GM18909 (cell line): ENCODE data around the gene DRC1.
"Not testable (repeated sequence)": the region's sequence is repeated elsewhere in the genome, so short reads cannot be mapped to it uniquely, and the experiment has no call there.

Experiments used
- ATAC-seq: cut with Tn5 transposase; IDR thresholded peaks from one replicate; pipeline ENCODE4 v1.9.1; 2021; ENCODE audit warnings: mild to moderate bottlenecking; ENCODE audit not compliant: unreplicated experiment, poor library complexity

The DRC1 gene

DNA sequence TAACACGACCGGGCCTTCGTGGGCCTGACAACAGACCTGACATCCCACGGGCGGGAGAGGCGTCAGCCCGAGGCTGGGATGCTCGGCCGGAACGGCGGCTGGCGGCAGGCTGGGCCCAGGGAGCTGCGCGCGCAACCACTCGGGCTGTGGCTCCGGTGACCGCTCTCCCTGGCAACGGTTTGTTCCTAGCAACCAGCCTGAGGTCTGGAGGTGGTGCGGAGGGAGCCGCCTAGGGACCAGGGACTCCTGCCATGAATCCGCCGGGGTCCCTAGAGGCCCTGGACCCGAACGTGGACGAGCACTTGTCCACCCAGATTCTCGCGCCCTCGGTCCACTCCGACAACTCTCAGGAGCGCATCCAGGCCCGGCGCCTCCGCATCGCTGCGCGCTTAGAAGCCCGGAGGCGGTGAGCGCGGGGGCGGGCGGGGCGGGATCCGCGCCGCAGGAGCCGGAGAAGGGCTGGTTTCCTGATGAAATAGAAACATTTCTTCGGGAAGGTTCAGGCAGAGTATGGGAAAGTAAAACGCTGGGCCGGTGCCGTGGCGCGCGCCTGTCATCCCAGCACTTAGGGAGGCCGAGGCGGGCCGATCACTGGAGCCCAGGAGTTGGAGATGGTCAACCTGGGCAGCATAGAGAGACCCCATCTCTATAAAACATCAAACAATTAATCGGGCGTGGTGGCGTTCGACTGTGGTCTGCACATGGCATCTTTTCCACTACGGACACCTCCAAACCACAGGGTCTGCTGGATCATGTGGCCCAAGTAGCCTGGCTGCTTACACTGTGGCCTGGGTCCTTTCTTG is at the start of gene DRC1:
Gene DRC1 (plus strand): TSS at position 182 of the 803 bp plus-strand sequence. CDS start 70 bp downstream, at position 252.
- ATAC-seq = no peak

DNA sequence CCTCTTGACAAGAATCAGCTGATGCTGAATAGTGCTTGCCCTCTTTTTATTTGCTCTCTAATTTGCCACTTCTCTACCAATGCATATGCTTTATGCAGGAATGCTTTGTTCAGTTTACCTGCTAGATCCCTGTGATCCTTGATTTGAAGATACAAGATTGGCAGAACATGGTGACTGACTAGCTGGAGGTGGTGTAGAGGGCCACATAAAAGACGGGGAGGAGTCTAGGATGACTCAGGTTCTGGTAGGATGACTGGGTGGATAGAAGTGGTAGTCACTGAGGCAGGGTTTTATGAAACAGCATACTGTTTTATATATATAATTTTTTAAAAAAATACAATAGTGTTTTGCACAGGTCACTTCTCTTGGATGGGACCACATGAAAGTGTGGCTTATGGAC is 48.8 kb upstream of the DRC1 start:
- ATAC-seq = no peak

DNA sequence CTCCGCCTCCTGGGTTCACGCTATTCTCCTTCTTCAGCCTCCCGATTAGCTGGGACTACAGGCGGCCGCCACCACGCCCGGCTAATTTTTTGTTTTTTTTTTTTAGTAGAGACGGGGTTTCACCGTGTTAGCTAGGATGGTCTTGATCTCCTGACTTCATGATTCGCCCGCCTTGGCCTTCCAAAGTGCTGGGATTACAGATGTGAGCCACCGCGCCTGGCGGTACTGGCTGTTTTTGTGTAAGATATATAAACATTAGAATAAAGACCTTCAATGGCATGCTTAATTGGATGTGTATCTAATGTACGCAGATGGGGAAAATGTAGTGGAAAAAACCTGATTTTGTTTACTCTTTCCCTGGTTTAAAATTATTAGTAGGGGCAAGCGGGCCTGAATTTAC is 47.3 kb upstream of the DRC1 start:
- not testable (repeated sequence) for ATAC-seq

DNA sequence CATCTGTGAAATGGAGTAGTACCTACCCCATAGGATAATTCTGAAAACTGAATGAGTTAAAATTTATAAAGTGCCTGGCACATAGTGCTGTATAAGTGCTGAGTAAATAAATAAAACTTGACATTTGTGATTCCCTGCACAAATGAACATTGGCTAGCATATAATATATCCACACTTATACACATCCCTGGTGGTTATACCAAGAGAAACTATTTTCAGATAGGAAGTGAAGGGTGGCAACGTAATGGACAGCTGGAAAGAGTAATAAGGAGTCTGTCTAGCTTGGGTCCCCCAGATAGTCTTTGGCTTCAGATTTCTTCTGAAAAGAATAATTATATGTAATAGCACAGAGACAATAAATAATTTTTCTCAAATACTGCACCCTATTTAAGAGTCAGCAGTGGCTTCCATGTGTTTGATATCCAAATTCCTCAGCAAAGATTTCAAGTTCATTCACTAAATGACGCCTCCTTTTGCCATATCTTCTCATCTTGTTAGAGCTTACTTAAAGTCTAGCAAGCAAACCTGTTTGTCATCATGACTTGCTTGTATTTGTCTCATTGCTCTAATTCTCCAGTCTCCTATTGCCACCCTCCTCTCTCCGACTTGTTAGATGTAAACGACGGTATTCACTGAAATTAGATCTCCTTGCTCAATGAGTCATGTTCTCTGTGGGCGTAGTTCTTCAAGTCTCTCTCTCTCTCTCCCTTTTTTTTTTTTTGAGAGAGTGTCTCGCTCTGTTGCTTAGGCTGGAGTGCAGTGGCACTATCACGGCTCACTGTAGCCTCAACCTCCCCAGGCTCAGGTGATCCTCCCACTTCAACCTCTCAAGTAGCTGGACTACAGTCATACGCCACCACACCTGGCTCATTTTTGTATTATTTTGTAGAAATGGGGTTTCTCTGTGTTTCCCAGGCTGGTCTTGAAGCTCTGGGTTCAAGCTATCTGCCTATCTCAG is 46.4 kb upstream of the DRC1 start:
- no peak for ATAC-seq

DNA sequence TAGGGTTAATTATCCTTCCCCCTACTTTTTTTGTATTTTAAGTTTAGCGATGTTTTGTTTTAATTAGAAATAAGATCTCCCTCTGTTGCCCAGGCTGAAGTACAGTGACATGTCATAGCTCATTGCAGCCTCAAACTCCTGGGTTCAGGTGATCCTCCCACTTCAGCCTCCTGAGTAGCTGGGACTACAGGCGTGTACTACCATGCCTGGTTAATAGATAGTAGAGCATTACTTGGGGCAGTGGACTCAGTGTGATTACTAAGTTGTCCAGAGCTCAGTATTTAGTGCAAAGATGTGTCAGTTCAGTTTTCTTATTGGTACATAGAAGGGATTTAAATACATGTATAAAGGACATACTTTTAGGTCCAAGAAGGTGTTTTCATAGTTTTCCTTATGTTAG is 45.6 kb upstream of the DRC1 start:
- no peak for ATAC-seq

DNA sequence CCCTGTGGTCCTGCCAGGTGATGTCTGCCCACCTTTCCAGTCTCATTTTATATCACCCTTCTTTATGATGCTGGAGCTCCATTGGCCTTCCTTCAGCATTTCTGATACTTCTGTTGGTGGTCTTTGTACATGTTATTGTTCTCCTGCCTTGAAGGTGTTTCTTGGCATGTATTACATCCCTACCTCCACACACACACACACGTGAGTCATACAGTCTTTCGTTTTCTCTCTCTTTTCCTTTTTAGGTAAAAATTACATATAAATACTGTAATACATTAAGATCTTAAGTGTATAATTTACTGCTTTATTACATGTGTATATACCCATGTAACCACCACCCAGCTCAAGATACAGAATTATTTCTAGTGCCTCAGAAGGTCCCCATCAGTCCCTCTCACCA is 44.9 kb upstream of the DRC1 start:
- no peak for ATAC-seq

DNA sequence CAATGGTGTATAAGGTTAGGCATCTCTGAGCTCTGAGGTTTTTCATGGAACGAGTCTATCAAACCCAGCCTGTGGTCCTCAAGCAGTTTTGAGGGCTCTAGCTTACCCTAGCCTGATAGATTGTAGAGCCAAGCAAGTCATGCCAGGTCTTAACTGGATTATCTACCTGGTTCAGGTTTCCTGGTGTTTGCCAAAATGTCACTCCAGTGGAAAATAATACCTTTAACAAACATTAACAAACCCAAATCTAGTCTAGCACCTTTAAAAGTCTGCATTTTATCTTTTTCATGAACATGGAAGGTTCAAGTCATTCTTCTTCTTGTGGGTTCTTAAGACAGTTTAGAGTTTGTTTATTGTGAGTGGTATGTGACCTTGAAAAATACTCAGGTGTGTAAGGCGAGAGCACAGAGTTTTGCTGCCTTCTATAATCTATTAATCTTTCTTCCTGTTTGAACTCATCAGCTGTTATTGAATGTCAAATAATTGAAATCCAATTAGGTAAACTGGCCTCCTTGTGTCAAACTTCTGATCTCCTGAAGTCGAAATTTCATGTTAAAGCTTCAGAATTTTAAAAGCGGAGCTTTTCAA is 41.7 kb upstream of the DRC1 start:
- ATAC-seq = no peak

DNA sequence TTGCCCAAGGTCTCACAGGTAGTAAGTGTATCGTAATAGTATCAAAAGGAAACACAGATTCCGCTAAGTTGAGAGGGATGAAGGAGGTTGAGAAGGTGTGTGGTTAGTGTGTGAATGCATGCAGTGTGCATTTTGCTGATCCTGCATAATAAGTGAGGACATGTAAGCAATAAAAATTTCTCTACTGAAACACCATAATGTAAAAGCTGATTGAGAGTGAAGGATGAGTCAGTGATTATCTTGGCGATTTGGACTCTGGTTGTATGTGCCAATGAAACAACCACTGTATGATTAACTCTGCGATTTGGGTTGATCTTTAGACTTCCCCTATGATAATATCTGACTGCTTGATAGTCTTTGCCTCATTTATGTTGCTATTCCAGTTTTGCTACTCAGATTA is 38.4 kb upstream of the DRC1 start:
- ATAC-seq = no peak

DNA sequence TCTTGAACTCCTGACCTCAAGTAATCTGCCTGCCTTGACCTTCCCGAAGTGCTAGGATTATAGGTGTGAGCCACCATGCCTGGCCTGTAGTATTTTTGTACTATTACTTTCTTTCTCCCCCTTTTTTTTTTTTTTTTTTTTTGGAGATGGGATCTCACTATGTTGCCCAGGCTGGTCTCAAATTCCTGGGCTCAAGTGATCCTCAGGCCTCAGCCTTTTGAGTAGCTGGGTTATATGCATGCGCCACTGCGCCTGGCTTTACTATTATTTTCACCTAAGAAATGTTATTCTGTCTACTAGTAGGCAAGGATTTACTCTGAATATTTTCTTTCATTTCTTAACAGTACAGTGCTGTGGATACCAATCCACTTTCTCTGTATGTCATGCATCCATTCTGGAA is 37.8 kb upstream of the DRC1 start:
- no peak for ATAC-seq

DNA sequence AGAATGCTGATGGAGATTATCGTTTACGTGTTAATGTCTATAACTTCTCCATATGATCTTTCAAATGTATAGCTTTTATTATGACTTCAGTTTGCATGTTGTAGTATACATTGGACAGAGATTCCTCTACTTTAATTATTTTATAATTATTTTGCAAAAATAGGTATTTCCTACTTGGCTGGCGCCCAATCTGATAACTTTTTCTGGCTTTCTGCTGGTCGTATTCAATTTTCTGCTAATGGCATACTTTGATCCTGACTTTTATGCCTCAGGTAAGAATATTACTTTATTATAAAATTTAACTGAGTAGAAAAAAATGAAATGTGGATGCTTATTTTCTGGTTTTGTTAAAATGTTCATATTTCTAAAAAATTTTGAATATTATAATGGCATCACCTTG is 37.1 kb upstream of the DRC1 start:
- ATAC-seq = no peak

DNA sequence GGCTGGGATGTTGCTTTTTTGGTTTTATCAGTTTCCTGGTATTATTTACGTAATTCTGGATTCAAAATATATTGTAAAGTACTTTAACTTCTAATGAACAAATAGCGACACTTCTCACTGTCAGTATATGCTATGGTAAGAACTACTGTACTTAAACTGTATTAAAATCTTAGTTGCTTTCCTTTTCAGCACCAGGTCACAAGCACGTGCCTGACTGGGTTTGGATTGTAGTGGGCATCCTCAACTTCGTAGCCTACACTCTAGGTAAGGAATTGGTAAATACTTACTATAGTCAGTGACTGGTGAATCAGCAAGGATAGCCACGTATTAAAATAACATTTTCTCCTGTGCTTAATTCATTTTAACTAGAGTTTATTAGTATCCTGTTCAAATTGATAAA is 34.8 kb upstream of the DRC1 start:
- no peak for ATAC-seq

DNA sequence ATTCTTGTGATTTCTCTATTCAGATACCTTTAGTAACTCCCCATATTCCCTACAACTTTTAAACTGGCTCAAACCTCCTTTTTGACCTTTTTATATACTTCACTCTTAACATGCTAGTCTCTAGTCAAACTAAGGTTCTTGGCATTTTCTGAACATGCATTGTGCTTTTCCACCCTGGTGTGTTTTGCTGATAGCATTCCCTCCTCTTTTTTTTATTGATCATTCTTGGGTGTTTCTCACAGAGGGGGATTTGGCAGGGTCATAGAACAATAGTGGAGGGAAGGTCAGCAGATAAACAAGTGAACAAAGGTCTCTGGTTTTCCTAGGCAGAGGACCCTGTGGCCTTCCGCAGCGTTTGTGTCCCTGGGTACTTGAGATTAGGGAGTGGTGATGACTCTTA is 32.1 kb upstream of the DRC1 start:
- not testable (repeated sequence) for ATAC-seq

DNA sequence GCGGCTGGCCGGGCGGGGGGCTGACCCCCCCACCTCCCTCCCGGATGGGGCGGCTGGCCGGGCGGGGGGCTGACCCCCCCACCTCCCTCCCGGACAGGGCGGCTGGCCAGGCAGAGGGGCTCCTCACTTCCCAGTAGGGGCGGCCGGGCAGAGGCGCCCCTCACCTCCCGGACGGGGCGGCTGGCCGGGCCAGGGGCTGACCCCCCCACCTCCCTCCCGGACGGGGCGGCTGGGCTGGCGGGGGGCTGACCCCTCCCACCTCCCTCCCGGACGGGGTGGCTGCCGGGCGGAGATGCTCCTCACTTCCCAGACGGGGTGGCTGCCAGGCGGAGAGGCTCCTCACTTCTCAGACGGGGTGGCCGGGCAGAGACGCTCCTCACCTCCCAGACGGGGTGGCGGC is 30.8 kb upstream of the DRC1 start:
- ATAC-seq = not testable (repeated sequence)

DNA sequence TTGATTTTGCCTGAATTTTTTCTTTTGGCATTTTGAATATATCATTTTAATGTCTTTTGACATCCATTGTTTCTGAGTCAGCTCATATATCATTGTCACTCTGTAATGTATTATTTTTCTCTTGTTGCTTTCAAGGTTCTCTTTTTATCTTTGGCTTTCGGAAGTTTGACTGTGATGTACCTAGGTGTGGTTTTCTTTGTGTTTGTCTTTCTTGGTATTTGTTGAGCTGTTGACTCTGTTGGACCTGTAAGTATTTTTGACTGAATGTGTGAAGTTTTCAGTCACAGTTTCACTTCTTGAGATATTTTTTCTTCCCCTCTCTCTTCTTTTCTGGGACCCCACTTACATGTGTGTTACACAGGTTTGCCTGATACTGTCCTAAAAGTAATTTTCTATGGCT is 24.9 kb upstream of the DRC1 start:
- ATAC-seq = no peak

DNA sequence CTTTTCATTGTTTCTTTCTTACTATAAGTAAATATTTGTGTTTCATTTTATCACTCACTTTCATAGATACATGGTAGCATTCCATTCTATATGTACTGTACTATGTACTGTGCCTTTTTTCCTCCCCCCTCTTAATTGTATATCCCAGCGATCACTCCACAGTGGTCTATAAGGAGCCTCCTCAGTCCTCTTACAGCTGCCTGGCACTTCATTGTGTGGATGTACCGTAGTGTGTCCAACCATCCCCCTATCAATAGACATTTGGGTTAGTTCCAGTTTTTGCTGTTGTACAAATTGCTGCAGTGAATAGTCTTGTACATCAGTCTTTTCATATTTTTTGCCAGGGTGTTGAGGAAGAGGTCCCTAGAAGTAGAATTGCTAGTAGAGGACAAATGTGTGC is 21.4 kb upstream of the DRC1 start:
- ATAC-seq = no peak

DNA sequence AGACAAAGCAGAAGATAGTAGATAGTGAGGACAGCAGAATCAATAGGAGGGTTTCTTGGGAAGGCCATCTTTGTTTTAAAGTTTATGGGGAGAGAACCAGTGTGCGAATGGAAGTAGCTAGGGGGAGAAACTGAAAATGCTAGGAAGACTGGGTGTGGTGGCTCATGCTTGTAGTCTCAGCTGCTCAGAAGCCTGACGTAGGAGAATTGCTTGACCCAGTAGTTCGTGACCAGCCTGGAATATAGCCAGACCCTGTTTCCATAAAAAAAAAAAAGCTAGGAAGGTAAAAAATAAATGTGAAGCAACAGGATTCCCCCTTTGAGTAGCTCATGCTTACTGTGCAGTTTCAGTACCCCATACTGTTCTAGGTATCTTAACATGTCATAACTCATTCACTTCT is 19.2 kb upstream of the DRC1 start:
- no peak for ATAC-seq

DNA sequence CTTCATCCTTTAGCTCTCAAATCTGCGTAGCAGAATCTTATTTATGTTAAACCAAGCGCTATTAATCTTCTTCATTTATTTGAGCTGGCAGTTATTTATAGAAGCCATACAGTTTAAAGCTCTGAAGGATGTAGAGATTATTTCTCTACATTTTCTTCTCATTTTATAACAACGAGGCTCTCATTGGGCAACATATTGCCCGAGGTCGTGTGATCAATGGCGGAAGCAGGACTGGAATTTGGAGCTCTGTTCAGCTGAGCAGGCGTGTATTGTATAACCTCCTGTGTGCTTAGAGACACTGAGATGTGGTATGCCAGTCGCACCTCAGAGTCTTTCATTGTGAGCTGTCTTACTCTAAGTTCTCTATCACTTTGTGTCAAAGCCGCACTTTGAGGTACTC is 17.5 kb upstream of the DRC1 start:
- ATAC-seq = no peak

DNA sequence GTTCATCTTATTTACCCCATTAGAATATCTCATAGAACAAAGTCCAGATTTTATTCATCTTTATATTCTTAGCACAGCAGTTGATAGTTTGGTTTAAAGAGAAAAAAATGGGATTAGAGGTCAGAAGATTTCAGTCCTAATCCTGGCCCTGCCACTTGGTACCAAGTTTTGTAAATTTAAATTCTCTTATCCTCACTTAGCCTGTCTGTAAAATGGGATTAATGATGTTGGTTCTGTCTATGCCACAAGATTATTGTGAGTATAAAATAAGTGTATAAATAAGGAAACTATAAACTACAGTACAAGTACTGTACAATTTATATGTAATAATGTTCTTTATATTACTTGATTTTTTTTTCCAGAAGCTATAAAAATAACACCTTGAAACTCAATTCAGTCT is 17.1 kb upstream of the DRC1 start:
- no peak for ATAC-seq

DNA sequence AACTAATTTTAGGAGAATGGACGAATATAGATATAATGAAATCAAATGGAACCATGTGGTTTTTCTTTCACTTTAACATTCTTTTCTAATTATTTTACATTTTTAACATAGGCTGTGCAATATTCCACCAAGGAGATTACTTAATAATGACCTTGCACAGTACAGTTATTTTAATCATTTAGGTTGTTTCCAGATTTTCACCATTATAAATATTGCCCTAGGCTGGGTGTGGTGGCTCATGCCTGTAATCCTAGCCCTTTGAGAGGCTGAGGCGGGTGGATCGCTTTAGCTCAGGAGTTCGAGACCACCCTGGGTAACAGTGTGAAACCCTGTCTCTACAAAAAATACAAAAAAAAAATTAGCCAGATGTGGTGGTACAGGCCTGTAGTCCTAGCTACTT is 14.5 kb upstream of the DRC1 start:
- ATAC-seq = no peak

DNA sequence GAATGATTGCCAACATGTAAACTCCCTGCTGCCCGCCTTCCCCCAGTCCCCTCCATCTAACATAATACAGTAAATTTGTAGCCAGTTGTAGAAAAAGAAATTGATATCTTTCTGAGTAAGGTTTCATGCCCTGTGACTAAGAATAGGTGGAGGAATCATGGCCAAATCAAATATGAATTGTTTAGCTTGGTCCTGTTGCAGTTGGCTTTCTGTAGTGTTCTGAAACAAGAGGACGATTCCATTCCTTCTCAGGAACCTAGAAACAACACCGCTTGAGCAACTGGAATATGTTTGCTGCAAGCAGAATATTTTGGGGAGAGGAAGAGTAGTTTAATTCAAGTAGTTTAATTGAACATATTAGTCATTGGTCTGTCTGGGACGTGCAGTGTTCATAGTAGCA is 7.0 kb upstream of the DRC1 start:
- ATAC-seq = no peak

DNA sequence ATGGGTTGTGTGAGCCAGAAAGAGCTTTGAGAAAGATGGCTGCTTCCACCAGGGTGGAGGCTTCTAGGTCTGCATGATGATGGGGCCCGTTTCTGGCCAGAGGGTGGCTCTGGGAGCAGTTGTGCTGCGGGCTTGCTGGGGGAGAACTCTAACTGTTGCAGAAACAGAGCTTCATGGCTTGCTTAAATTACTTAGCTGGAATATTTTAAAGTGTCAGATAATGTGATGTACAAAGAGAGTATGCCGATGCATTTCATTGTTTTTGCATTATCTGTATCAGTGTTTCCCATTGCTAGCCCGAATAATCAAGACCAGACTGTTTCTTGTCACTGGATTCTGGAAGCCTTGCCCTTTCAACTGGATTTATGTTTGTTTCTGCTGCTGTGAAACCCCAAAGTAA is 6.3 kb upstream of the DRC1 start:
- ATAC-seq = no peak
